Measurements from ENCODE around the gene TRAP1.

GRCh38 chr16:3744018-3744417 lies 26.7 kb upstream of the TRAP1 start:
- TF ChIP-seq EZH2 (IDR thresholded peaks at IDR 0.05; ENCODE audit: borderline replicate concordance) (no peak), CTCF (IDR thresholded peaks at IDR 0.05; ENCODE audit: poor library complexity) (no peak), EZH2phosphoT487 (IDR thresholded peaks at IDR 0.05; ENCODE audit: low read depth, severe bottlenecking, unreplicated experiment) (no peak)

Measured in hepatocyte (in vitro differentiated cells).